Effector memory CD4-positive, alpha-beta T cell (primary cell): Measurements from ENCODE around the gene TNF.

ENCODE experiments used
- DNase-seq, 3 donors: peaks; one replicate each; pipeline ENCODE4 v3.0.0-alpha.2; 2020
- H3K27ac ChIP-seq: 2 replicates; pipeline ENCODE4 v1.7.0; 2013; ENCODE audit warnings: mild to moderate bottlenecking, low read length, moderate library complexity; ENCODE audit not compliant: insufficient read depth, poor library complexity, severe bottlenecking
- H3K27me3 ChIP-seq: replicated peaks from 2 replicates; pipeline ENCODE4 v1.7.0; 2013; ENCODE audit warnings: mild to moderate bottlenecking, low read length; ENCODE audit not compliant: insufficient read depth, control insufficient read depth, poor library complexity, severe bottlenecking
- H3K36me3 ChIP-seq: 2 replicates; pipeline ENCODE4 v1.7.0; 2013; ENCODE audit warnings: mild to moderate bottlenecking, low read length, moderate library complexity; ENCODE audit not compliant: control insufficient read depth, insufficient read depth
- H3K4me1 ChIP-seq: 2 replicates; pipeline ENCODE4 v1.7.0; 2013; ENCODE audit warnings: low read length, mild to moderate bottlenecking; ENCODE audit not compliant: control insufficient read depth, insufficient read depth, poor library complexity, severe bottlenecking
- H3K4me3 ChIP-seq: 2 replicates; pipeline ENCODE4 v1.7.0; 2013; ENCODE audit warnings: low read length, low read depth, mild to moderate bottlenecking; ENCODE audit not compliant: insufficient read depth, poor library complexity, severe bottlenecking
- H3K9me3 ChIP-seq: 2 replicates; pipeline ENCODE4 v1.7.0; 2013; ENCODE audit warnings: mild to moderate bottlenecking, low read length, moderate library complexity; ENCODE audit not compliant: control insufficient read depth

Gene TNF

DNA sequence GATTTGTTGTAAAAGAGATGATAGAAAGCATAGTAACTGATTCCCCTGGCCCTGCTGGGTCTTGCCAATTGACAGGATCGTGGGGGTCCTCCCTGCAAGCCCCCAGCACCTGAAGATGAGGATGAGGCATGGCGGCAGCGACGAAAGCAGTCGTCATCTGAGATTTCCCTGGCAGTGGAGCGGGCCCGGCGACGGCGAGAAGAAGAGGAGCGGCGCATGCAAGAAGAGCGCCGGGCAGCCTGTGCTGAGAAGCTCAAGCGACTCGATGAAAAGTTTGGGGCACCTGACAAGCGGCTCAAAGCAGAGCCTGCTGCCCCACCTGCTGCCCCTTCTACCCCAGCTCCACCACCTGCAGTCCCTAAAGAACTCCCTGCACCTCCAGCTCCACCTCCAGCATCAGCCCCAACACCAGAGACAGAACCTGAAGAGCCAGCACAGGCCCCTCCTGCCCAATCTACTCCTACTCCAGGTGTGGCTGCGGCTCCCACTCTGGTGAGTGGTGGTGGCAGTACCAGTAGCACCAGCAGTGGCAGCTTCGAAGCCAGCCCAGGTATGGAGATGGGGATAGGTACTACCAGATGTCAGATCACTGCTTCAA lies 52.4 kb downstream of the TNF start:
- Histone ChIP-seq H3K27me3 (no peaks in the 10 kb centered on the region), H3K4me1 (no peaks in the 10 kb centered on the region), H3K36me3 (peaks cover 96% of the 10 kb centered on the region), H3K9me3 (no peaks in the 10 kb centered on the region), H3K27ac (no peak overlapping the region), H3K4me3 (no peak overlapping the region)
- no peak for DNase-seq
